H1 (cell line): ENCODE data around the gene RARRES2. TPM values are rescaled to one million over a fixed set of nuclear protein-coding genes. Genes with fewer than 3 reads are reported as not detected.

ENCODE experiments used
- CTCF ChIA-PET: fragments of 300-600 bp; sonication (Branson Sonifier 250); formaldehyde crosslinking; loops from one replicate; lab custom pipeline; 2021; ENCODE audit not compliant: partially characterized antibody; lab: Charles Lee
- POLR2A ChIA-PET: fragments of 300-600 bp; sonication (Branson Sonifier 250); formaldehyde crosslinking; loops from one replicate; lab custom pipeline; 2021; ENCODE audit warnings: inconsistent platforms; ENCODE audit not compliant: partially characterized antibody; lab: Charles Lee
- DNase-seq, 2 experiments: peaks; one replicate each; pipeline versions ENCODE4 v3.0.0 to v3.0.0-alpha.2; 2010 to 2022; ENCODE audit warnings: low spot score in 2 of 2, low read depth in 1 of 2, mixed read lengths in 1 of 2
- FAIRE-seq: peaks from 2 replicates; lab custom pipeline; 2011; peaks lifted over from hg19 to GRCh38; lab: Jason Lieb, UNC
- H2AFZ ChIP-seq: 2 replicates; pipeline ENCODE4 v1.8.1; 2012; ENCODE audit warnings: low read length, inconsistent platforms
- H2AK5ac ChIP-seq: 2 replicates; pipeline ENCODE4 v1.6.1; 2013; ENCODE audit warnings: low read depth, low read length
- H2BK120ac ChIP-seq: replicated peaks from 2 replicates; pipeline ENCODE3; 2013; ENCODE audit warnings: low read depth, low read length, inconsistent platforms
- H2BK12ac ChIP-seq: 2 replicates; pipeline ENCODE4 v1.6.1; 2013; ENCODE audit warnings: low read depth, low read length
- H2BK15ac ChIP-seq: 2 replicates; pipeline ENCODE4 v1.6.1; 2013; ENCODE audit warnings: low read length
- H2BK20ac ChIP-seq: 2 replicates; pipeline ENCODE4 v1.6.1; 2013; ENCODE audit warnings: low read length
- H2BK5ac ChIP-seq: 2 replicates; pipeline ENCODE4 v1.6.1; 2013; ENCODE audit warnings: low read depth, low read length
- H3K14ac ChIP-seq: 2 replicates; pipeline ENCODE4 v1.6.1; 2013; ENCODE audit warnings: inconsistent platforms; ENCODE audit not compliant: insufficient read length
- H3K18ac ChIP-seq: 2 replicates; pipeline ENCODE4 v1.6.1; 2013; ENCODE audit warnings: low read length; ENCODE audit errors: extremely low read depth
- H3K23ac ChIP-seq: 2 replicates; pipeline ENCODE4 v1.6.1; 2013; ENCODE audit warnings: inconsistent platforms; ENCODE audit not compliant: insufficient read length
- H3K23me2 ChIP-seq: 2 replicates; pipeline ENCODE4 v1.6.1; 2013; ENCODE audit warnings: low read depth, low read length
- H3K27ac ChIP-seq: 2 replicates; pipeline ENCODE4 v1.6.1; 2011; ENCODE audit warnings: low read depth, low read length, inconsistent platforms
- H3K27me3 ChIP-seq, 4 experiments: replicated peaks in 1 of 4; 1 replicate in 1 of 4; 2 replicates in 3 of 4; pipeline versions ENCODE4 v1.6.1 to v1.8.1; 2011 to 2013; ENCODE audit warnings: low read length in 3 of 4, mild to moderate bottlenecking in 3 of 4, inconsistent platforms in 2 of 4, mixed read lengths in 2 of 4, moderate library complexity in 1 of 4; ENCODE audit not compliant: control insufficient read depth in 3 of 4, insufficient read depth in 3 of 4; ENCODE audit errors: extremely low read depth in 1 of 4
- H3K36me3 ChIP-seq, 4 experiments: 2 replicates each; pipeline versions ENCODE4 v1.6.1 to v1.8.1; 2011 to 2013; ENCODE audit warnings: mild to moderate bottlenecking in 4 of 4, low read length in 3 of 4, moderate library complexity in 2 of 4, control low read depth in 1 of 4, inconsistent platforms in 1 of 4; ENCODE audit not compliant: insufficient read depth in 4 of 4, control insufficient read depth in 2 of 4
- H3K4ac ChIP-seq: replicated peaks from 2 replicates; pipeline ENCODE3; 2013; ENCODE audit warnings: low read length, low read depth, mixed read lengths, inconsistent platforms; ENCODE audit not compliant: insufficient read length
- H3K4me1 ChIP-seq, 4 experiments: replicated peaks in 1 of 4; 1 replicate in 1 of 4; 2 replicates in 3 of 4; pipeline versions ENCODE4 v1.6.1 to v1.8.1; 2011 to 2013; ENCODE audit warnings: low read length in 3 of 4, inconsistent platforms in 2 of 4, mixed read lengths in 1 of 4; ENCODE audit not compliant: insufficient read depth in 4 of 4, control insufficient read depth in 3 of 4
- H3K4me2 ChIP-seq, 2 experiments: 2 replicates each; pipeline versions ENCODE4 v1.6.1 to v1.8.1; 2011 to 2013; ENCODE audit warnings: low read depth in 2 of 2, low read length in 2 of 2, control low read depth in 1 of 2, inconsistent platforms in 1 of 2, mild to moderate bottlenecking in 1 of 2; ENCODE audit not compliant: insufficient read depth in 1 of 2
- H3K4me3 ChIP-seq, 4 experiments: fragments of 200-600, 300-600 bp in 1 of 4; sonication (generic), shearing (Covaris generic), sonication (Bioruptor Twin) in 1 of 4; 2 replicates each; pipeline versions ENCODE4 v1.5.1 to v1.8.1; 2011 to 2016; ENCODE audit warnings: low read length in 4 of 4, low read depth in 3 of 4, control low read depth in 2 of 4, inconsistent platforms in 2 of 4, mild to moderate bottlenecking in 2 of 4, mixed read lengths in 1 of 4, moderate library complexity in 1 of 4; ENCODE audit not compliant: insufficient read depth in 2 of 4; ENCODE audit errors: extremely low read depth in 1 of 4
- H3K56ac ChIP-seq: replicated peaks from 2 replicates; pipeline ENCODE3; 2013; ENCODE audit warnings: low read depth, mild to moderate bottlenecking, mixed read lengths, low read length, inconsistent platforms; ENCODE audit not compliant: insufficient read length
- H3K79me1 ChIP-seq: 2 replicates; pipeline ENCODE4 v1.6.1; 2013; ENCODE audit warnings: low read depth, low read length, control low read depth
- H3K79me2 ChIP-seq, 2 experiments: 2 replicates each; pipeline versions ENCODE4 v1.6.1 to v1.8.1; 2012 to 2013; ENCODE audit warnings: low read length in 2 of 2, mild to moderate bottlenecking in 2 of 2, inconsistent platforms in 1 of 2; ENCODE audit not compliant: insufficient read depth in 2 of 2, control insufficient read depth in 1 of 2
- H3K9ac ChIP-seq, 4 experiments: replicated peaks in 1 of 4; 1 replicate in 1 of 4; 2 replicates in 3 of 4; pipeline versions ENCODE4 v1.6.1 to v1.8.1; 2011 to 2013; ENCODE audit warnings: low read depth in 3 of 4, low read length in 3 of 4, control low read depth in 2 of 4, mild to moderate bottlenecking in 2 of 4, moderate library complexity in 2 of 4, inconsistent platforms in 1 of 4; ENCODE audit errors: extremely low read depth in 1 of 4
- H3K9me3 ChIP-seq, 2 experiments: 2 replicates each; pipeline versions ENCODE4 v1.6.1 to v1.8.1; 2012 to 2013; ENCODE audit warnings: mild to moderate bottlenecking in 2 of 2, moderate library complexity in 2 of 2, control low read depth in 1 of 2, inconsistent platforms in 1 of 2, low read depth in 1 of 2, low read length in 1 of 2, mixed read lengths in 1 of 2; ENCODE audit not compliant: insufficient read depth in 2 of 2
- H4K20me1 ChIP-seq, 2 experiments: replicated peaks in 1 of 2; 2 replicates each; pipeline versions ENCODE3 to v1.8.1; 2011 to 2013; ENCODE audit warnings: inconsistent platforms in 2 of 2, low read length in 2 of 2, mild to moderate bottlenecking in 1 of 2; ENCODE audit not compliant: insufficient read depth in 2 of 2, control insufficient read depth in 1 of 2
- H4K5ac ChIP-seq: 2 replicates; pipeline ENCODE4 v1.6.1; 2013; ENCODE audit warnings: low read length, low read depth, mixed read lengths, inconsistent platforms; ENCODE audit not compliant: insufficient read length
- H4K8ac ChIP-seq: 2 replicates; pipeline ENCODE4 v1.8.0; 2013; ENCODE audit warnings: mild to moderate bottlenecking, moderate library complexity, low read length, inconsistent platforms; ENCODE audit not compliant: insufficient read depth; ENCODE audit errors: extremely low read depth
- H4K91ac ChIP-seq: replicated peaks from 2 replicates; pipeline ENCODE3; 2013; ENCODE audit warnings: low read length, mixed read lengths, inconsistent platforms; ENCODE audit not compliant: insufficient read length
- CBX5 ChIP-seq: fragments of 300-800, 300-1000 bp; sonication (generic); IDR thresholded peaks from 2 replicates; pipeline ENCODE4 v1.7.1; 2016; ENCODE audit warnings: antibody characterized with exemption, low read length, low read depth
- EGR1 ChIP-seq: IDR thresholded peaks from 2 replicates; pipeline ENCODE4 v1.6.1; 2011; ENCODE audit warnings: low read depth, low read length, borderline replicate concordance
- HDAC2 ChIP-seq, 2 experiments: fragments of 300-600 bp in 1 of 2; sonication (generic) in 1 of 2; IDR thresholded peaks; 2 replicates each; pipeline ENCODE4 v1.6.1; 2011 to 2012; ENCODE audit warnings: low read depth in 2 of 2, low read length in 2 of 2, mild to moderate bottlenecking in 2 of 2, moderate library complexity in 2 of 2, borderline replicate concordance in 1 of 2, inconsistent platforms in 1 of 2
- KDM1A ChIP-seq: fragments of 200-600, 300-600 bp; sonication (generic); IDR thresholded peaks from 2 replicates; pipeline ENCODE4 v1.7.1; 2016; ENCODE audit warnings: mild to moderate bottlenecking, low read length, borderline replicate concordance
- NRF1 ChIP-seq: IDR thresholded peaks from 2 replicates; pipeline ENCODE4 v1.6.1; 2011; ENCODE audit warnings: mild to moderate bottlenecking, low read depth, low read length, improper control_type of control experiment
- POU5F1 ChIP-seq: IDR thresholded peaks from 2 replicates; pipeline ENCODE4 v1.6.1; 2011; ENCODE audit warnings: low read depth, mild to moderate bottlenecking, low read length, moderate library complexity
- SAP30 ChIP-seq: fragments of 300-600 bp; sonication (generic); IDR thresholded peaks from 2 replicates; pipeline ENCODE4 v1.7.1; 2012; ENCODE audit warnings: low read length, moderate library complexity, mild to moderate bottlenecking, inconsistent platforms; ENCODE audit not compliant: insufficient read depth, insufficient replicate concordance
- SIX5 ChIP-seq: IDR thresholded peaks from 2 replicates; pipeline ENCODE4 v1.6.1; 2011; ENCODE audit warnings: mild to moderate bottlenecking, low read depth, low read length
- SP4 ChIP-seq: IDR thresholded peaks from 2 replicates; pipeline ENCODE4 v1.6.1; 2012; ENCODE audit warnings: low read length, inconsistent platforms
- TAF1 ChIP-seq: IDR thresholded peaks from 2 replicates; pipeline ENCODE4 v1.6.1; 2011; ENCODE audit warnings: mild to moderate bottlenecking, low read depth, low read length
- ZNF274 ChIP-seq: IDR thresholded peaks from 2 replicates; pipeline ENCODE4 v1.7.0; 2012; ENCODE audit warnings: low read length, borderline replicate concordance; ENCODE audit errors: extremely low read depth
- polyA plus RNA-seq, 7 experiments: library from polyadenylated mRNA; depleted of rRNA in 3 of 7; stranded (reverse) in 5 of 7; unstranded in 2 of 7; fragments of >200 nt in 5 of 7; fragments of 200-250 nt in 2 of 7; gene quantifications; 1 replicate in 5 of 7; 2 replicates in 1 of 7; 4 replicates in 1 of 7; pipeline versions ENCODE4 v1.2.1 to v1.2.3, GENCODE V29; 2011 to 2013; ENCODE audit warnings: missing spikeins in 2 of 7, mixed read lengths in 2 of 7
- total RNA-seq: library from RNA; stranded (reverse); fragmentation: NEBNext Ultra II Directional; extraction: Animal tissue kit (Norgen Biotek cat#: 25700); gene quantifications from 2 replicates; pipeline ENCODE4 v1.2.1, GENCODE V29; 2021
- TF ChIP-seq, protein P1 (sequence below): IDR thresholded peaks from 2 replicates; pipeline ENCODE4 v1.6.1; 2011; ENCODE audit warnings: low read length, improper control_type of control experiment
- TF ChIP-seq, protein P2 (sequence below): IDR thresholded peaks from 2 replicates; pipeline ENCODE4 v1.6.1; 2012; ENCODE audit warnings: inconsistent platforms

Gene RARRES2
- total and polyA plus RNA-seq, 2 of the 8 experiments (the other 6 are each of a cell fraction or from before 2014, with no cell fraction given), result 254 to 441 TPM

DNA sequence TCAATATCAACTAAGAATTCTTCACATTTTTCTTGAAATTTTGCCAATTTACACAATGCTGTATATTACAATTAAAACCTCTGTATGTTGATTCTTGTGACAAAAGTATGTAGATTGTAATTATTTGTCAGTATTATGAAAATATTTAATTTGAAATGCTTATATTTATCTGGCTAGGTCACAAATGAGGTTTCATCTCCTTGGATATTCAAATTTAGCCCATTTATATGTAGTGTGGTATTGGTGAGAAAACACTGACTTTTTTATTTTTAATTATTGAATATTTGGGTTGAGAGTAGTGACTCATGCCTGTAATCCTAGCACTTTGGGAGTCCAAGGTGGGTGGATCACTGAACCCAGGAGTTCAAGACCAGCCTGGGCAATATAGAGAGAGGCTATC lies 2.9 kb upstream of the RARRES2 start:
- no peak overlapping the region for H4K8ac ChIP-seq
- TF ChIP-seq, protein P1, sequence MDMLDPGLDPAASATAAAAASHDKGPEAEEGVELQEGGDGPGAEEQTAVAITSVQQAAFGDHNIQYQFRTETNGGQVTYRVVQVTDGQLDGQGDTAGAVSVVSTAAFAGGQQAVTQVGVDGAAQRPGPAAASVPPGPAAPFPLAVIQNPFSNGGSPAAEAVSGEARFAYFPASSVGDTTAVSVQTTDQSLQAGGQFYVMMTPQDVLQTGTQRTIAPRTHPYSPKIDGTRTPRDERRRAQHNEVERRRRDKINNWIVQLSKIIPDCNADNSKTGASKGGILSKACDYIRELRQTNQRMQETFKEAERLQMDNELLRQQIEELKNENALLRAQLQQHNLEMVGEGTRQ, result no peak
- TF ChIP-seq ZNF274 (no peak), POU5F1 (no peak), SAP30 (no peak), TAF1 (no peak), EGR1 (no peak), HDAC2 (IDR thresholded peaks at IDR 0.05; ENCODE audit: borderline replicate concordance in 1 of 2, low read depth in 2 of 2, low read length in 2 of 2) (no peak), NRF1 (no peak), CBX5 (no peak), KDM1A (no peak), SIX5 (no peak), SP4 (no peak)
- TF ChIP-seq, protein P2, sequence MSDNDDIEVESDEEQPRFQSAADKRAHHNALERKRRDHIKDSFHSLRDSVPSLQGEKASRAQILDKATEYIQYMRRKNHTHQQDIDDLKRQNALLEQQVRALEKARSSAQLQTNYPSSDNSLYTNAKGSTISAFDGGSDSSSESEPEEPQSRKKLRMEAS, result no peak

More for the DNA sequence above, 2.9 kb upstream of the RARRES2 start:
- Histone ChIP-seq H2AK5ac (no peak overlapping the region), H4K5ac (no peak overlapping the region), H3K14ac (no peak overlapping the region), H3K27me3 (peaks cover 0 to 26% (median 21%) of the 10 kb centered on the region in 4 experiments; a peak in 6 of 7 replicates), H2AFZ (no peak overlapping the region), H3K18ac (no peak overlapping the region), H4K20me1 (peaks cover 3 to 4% of the 10 kb centered on the region in 2 experiments), H3K4me3 (no peak overlapping the region), H2BK12ac (no peak overlapping the region), H3K27ac (no peak overlapping the region), H2BK15ac (no peak overlapping the region), H3K4ac (no peak overlapping the region), H3K56ac (no peak overlapping the region), H3K4me2 (no peak overlapping the region), H3K23ac (no peak overlapping the region), H2BK120ac (no peak overlapping the region), H3K23me2 (peaks cover 19% of the 10 kb centered on the region), H3K4me1 (peaks cover 4 to 28% (median 14%) of the 10 kb centered on the region in 4 experiments), H4K91ac (no peak overlapping the region), H3K9me3 (peaks cover 0 to 11% of the 10 kb centered on the region in 2 experiments; a peak in 3 of 4 replicates), H2BK20ac (no peak overlapping the region), H3K79me1 (no peaks in the 10 kb centered on the region; the same call in 1 of the 2 replicates), H3K9ac (no peak overlapping the region), H3K36me3 (peaks cover 0 to 2% (median 0%) of the 10 kb centered on the region in 4 experiments; a peak in 2 of 8 replicates), H3K79me2 (peaks cover 0 to 19% of the 10 kb centered on the region in 2 experiments; a peak in 2 of 4 replicates), H2BK5ac (no peak overlapping the region)
- FAIRE-seq (no peak), DNase-seq (no peak)
- POLR2A ChIA-PET, result interaction anchor here (0.6 to 2.3 kb wide), 4 partner anchors 9 to 633 kb away, joined by 4 to 6 read pairs (median 5); no protein-coding TSS in a partner anchor
- CTCF ChIA-PET, result interaction anchor here (0.6 to 5.2 kb wide), 4 partner anchors 11 to 171 kb away, joined by 3 to 41 read pairs (median 4); no protein-coding TSS in a partner anchor
